HepG2 (cell line): ENCODE results near the gene TCTA. TPM values are rescaled to one million over a fixed set of nuclear protein-coding genes. Genes with fewer than 3 reads are reported as not detected.

Source experiments
- ATAC-seq: fragments of 200-7000 bp; cut with Tn5 transposase; 3 replicates; pipeline ENCODE4 v1.9.1; 2020; ENCODE audit warnings: mild to moderate bottlenecking, moderate library complexity
- BruUV-seq: library from RNA; stranded (reverse); fragments of 400-500 nt; replicated peaks from 2 replicates; lab custom pipeline; 2021; lab: Mats Ljungman, UMichigan
- CTCF ChIA-PET: fragments of 300-600 bp; formaldehyde crosslinking; extraction: SDS; loops from one replicate; lab custom pipeline; 2021; ENCODE audit warnings: low total read pairs, inconsistent platforms, low intra/inter-chr PET ratio; lab: Yijun Ruan, JAX
- POLR2A ChIA-PET: fragments of 350-600 bp; sonication (Branson Sonifier 250); formaldehyde crosslinking; loops from one replicate; lab custom pipeline; 2020; ENCODE audit warnings: antibody characterized with exemption, inconsistent platforms; lab: Yijun Ruan, JAX
- DNase-seq: peaks from one replicate; pipeline ENCODE4 v3.0.0-alpha.2; 2015; ENCODE audit warnings: low spot score
- FAIRE-seq: peaks from 3 replicates; lab custom pipeline; 2011; peaks lifted over from hg19 to GRCh38; lab: Jason Lieb, UNC
- H2AFZ ChIP-seq: one replicate; pipeline ENCODE4 v1.6.1; 2011; ENCODE audit warnings: low read length, inconsistent platforms
- H3K27ac ChIP-seq: fragments of 300-600 bp; 3 replicates; pipeline ENCODE4 v1.8.0; 2011; ENCODE audit warnings: mixed run types, mild to moderate bottlenecking, mixed read lengths, low read length, inconsistent platforms; ENCODE audit not compliant: insufficient read depth; ENCODE audit errors: extremely low read length
- H3K27me3 ChIP-seq, 2 experiments: fragments of 200-600 bp in 1 of 2; 2 replicates in 1 of 2; 3 replicates in 1 of 2; pipeline versions ENCODE4 v1.6.0 to v1.8.0; 2011; ENCODE audit warnings: low read length in 2 of 2, mild to moderate bottlenecking in 2 of 2, moderate library complexity in 2 of 2, inconsistent platforms in 1 of 2; ENCODE audit not compliant: insufficient read depth in 2 of 2, control insufficient read depth in 1 of 2
- H3K36me3 ChIP-seq, 2 experiments: fragments of 200-600 bp in 1 of 2; replicated peaks in 1 of 2; 2 replicates in 1 of 2; 3 replicates in 1 of 2; pipeline versions ENCODE4 v1.5.1 to v1.8.0; 2011; ENCODE audit warnings: low read length in 2 of 2, inconsistent platforms in 1 of 2; ENCODE audit not compliant: insufficient read depth in 2 of 2, control insufficient read depth in 1 of 2
- H3K4me1 ChIP-seq: 2 replicates; pipeline ENCODE4 v1.5.1; 2012; ENCODE audit warnings: low read length, inconsistent platforms; ENCODE audit not compliant: insufficient read depth
- H3K4me2 ChIP-seq: 2 replicates; pipeline ENCODE4 v1.6.0; 2011; ENCODE audit warnings: low read depth, low read length, inconsistent platforms
- H3K4me3 ChIP-seq, 3 experiments: fragments of 200-600 bp in 1 of 3; sonication (generic), shearing (Covaris generic) in 1 of 3; replicated peaks in 1 of 3; 2 replicates each; pipeline ENCODE4 v1.5.1; 2011 to 2016; ENCODE audit warnings: low read length in 3 of 3, inconsistent platforms in 2 of 3, low read depth in 2 of 3, mild to moderate bottlenecking in 2 of 3, control low read depth in 1 of 3, mixed read lengths in 1 of 3; ENCODE audit not compliant: insufficient read depth in 1 of 3
- H3K79me2 ChIP-seq: one replicate; pipeline ENCODE4 v1.6.1; 2011; ENCODE audit warnings: low read length, inconsistent platforms; ENCODE audit not compliant: insufficient read depth
- H3K9ac ChIP-seq: 2 replicates; pipeline ENCODE4 v1.6.0; 2011; ENCODE audit warnings: mild to moderate bottlenecking, low read depth, low read length, inconsistent platforms; ENCODE audit not compliant: insufficient read depth
- H3K9me3 ChIP-seq: 2 replicates; pipeline ENCODE4 v1.5.1; 2012; ENCODE audit warnings: mild to moderate bottlenecking, low read length
- H4K20me1 ChIP-seq: 2 replicates; pipeline ENCODE4 v1.6.0; 2011; ENCODE audit warnings: inconsistent platforms, mild to moderate bottlenecking, low read length, moderate library complexity; ENCODE audit not compliant: insufficient read depth
- ARID5B ChIP-seq: IDR thresholded peaks from 2 replicates; pipeline ENCODE4 v1.4.0; 2020; ENCODE audit warnings: mild to moderate bottlenecking, missing genetic modification reagents
- CC2D1A ChIP-seq: sonication (generic); formaldehyde crosslinking; IDR thresholded peaks from 2 replicates; pipeline ENCODE4 v1.8.1; 2023; ENCODE audit warnings: mild to moderate bottlenecking, missing genetic modification reagents
- FOXO4 ChIP-seq: sonication (generic); formaldehyde crosslinking; conservative IDR thresholded peaks from 2 replicates; pipeline ENCODE4 v1.8.1; 2023; ENCODE audit warnings: missing genetic modification reagents
- KDM2A ChIP-seq: sonication (generic); formaldehyde crosslinking; IDR thresholded peaks from 2 replicates; pipeline ENCODE4 v1.4.0; 2020; ENCODE audit warnings: low read depth, missing genetic modification reagents, borderline replicate concordance
- NBN ChIP-seq: fragments of 450-650 bp; conservative IDR thresholded peaks from 2 replicates; pipeline ENCODE4 v1.6.1; 2017
- TIGD3 ChIP-seq: sonication (generic); formaldehyde crosslinking; IDR thresholded peaks from 2 replicates; pipeline ENCODE4 v1.5.1; 2020; ENCODE audit warnings: mild to moderate bottlenecking, missing genetic modification reagents, borderline replicate concordance
- ZBTB7B ChIP-seq: sonication (generic); formaldehyde crosslinking; IDR thresholded peaks from 2 replicates; pipeline ENCODE4 v1.4.0; 2020; ENCODE audit warnings: missing genetic modification reagents
- ZNF616 ChIP-seq: sonication (generic); formaldehyde crosslinking; IDR thresholded peaks from 2 replicates; pipeline ENCODE4 v1.5.0; 2020; ENCODE audit warnings: low read depth, mild to moderate bottlenecking, missing genetic modification reagents
- ZNF678 ChIP-seq: sonication (generic); formaldehyde crosslinking; IDR thresholded peaks from 2 replicates; pipeline ENCODE4 v1.4.0; 2020; ENCODE audit warnings: mild to moderate bottlenecking, missing genetic modification reagents
- ZNF724P ChIP-seq: sonication (generic); formaldehyde crosslinking; IDR thresholded peaks from 2 replicates; pipeline ENCODE4 v1.8.0; 2022; ENCODE audit warnings: missing genetic modification reagents, borderline replicate concordance
- ZNF770 ChIP-seq: sonication (generic); formaldehyde crosslinking; IDR thresholded peaks from 2 replicates; pipeline ENCODE4 v1.5.0; 2020; ENCODE audit warnings: mild to moderate bottlenecking, missing genetic modification reagents
- WGBS: methylation state at CpG from one replicate; pipeline ENCODE4 v1.1.6; 2017; ENCODE audit warnings: low lambda C conversion rate; 5-methylcytosine and 5-hydroxymethylcytosine counted together
- in situ Hi-C: cut with HindIII; loops from 2 replicates; pipeline ENCODE4 v1.10.0; 2017; ENCODE audit warnings: low pct_unique_long_range_greater_than_20kb; ENCODE audit not compliant: extremely low pct_ligation_motif_present
- intact Hi-C: fragments of 100-400 bp; cut with micrococcal nuclease; formaldehyde crosslinking; loops from one replicate; pipeline ENCODE4 v1.10.0; 2022; ENCODE audit not compliant: unreplicated experiment
- polyA plus RNA-seq, 8 experiments: library from polyadenylated mRNA; depleted of rRNA in 3 of 8; stranded (reverse) in 7 of 8; unstranded in 1 of 8; fragments of >200 nt; fragmentation: Illumina TruSeq in 4 of 8; extraction: Trizol in 4 of 8; gene quantifications; 2 replicates each; pipeline versions ENCODE4 v1.2.1 to v1.2.3, GENCODE V29; 2011 to 2016; ENCODE audit warnings: low read depth in 4 of 8, missing spikeins in 1 of 8, mixed read lengths in 1 of 8; ENCODE audit not compliant: insufficient read depth in 1 of 8
- total RNA-seq, 5 experiments: library from RNA; depleted of rRNA; stranded (reverse); fragments of >200 nt; fragmentation: Illumina TruSeq; extraction: Trizol; gene quantifications; 2 replicates each; pipeline ENCODE4 v1.2.3, GENCODE V29; 2016; ENCODE audit warnings: low read depth in 1 of 5

Gene TCTA
- total and polyA plus RNA-seq, 2 of the 13 experiments (the other 11 are each of a cell fraction or from before 2014, with no cell fraction given) = 8.3 to 13.2 TPM

- FAIRE-seq (no peak), DNase-seq (no peak), ATAC-seq (no peak)
- intact Hi-C loops (no loop called here), in situ Hi-C loops (loop anchor here (25.0 kb wide), 2 partner anchors 88 to 263 kb away; partner anchors contain the start of genes CCDC71, KLHDC8B and USP4)
- 80% methylated on average over 1 of the region's 6 CpGs for WGBS
- BruUV-seq = no TSS peak
- Histone ChIP-seq H3K36me3 (peaks cover 0 to 2% of the 10 kb centered on the region in 2 experiments; a peak in 1 of 5 replicates), H3K4me2 (no peak overlapping the region), H3K4me3 (no peak overlapping the region), H4K20me1 (no peaks in the 10 kb centered on the region), H3K9ac (no peak overlapping the region), H3K79me2 (peaks cover 3% of the 10 kb centered on the region), H2AFZ (no peak overlapping the region), H3K27ac (no peak overlapping the region), H3K27me3 (no peaks in the 10 kb centered on the region; a peak in 2 of 5 replicates), H3K9me3 (no peaks in the 10 kb centered on the region), H3K4me1 (peaks cover 46% of the 10 kb centered on the region)
- TF ChIP-seq ZNF724P (CRISPR knock-in tag) (no peak), KDM2A (no peak), ZNF616 (CRISPR knock-in tag) (no peak), CC2D1A (CRISPR knock-in tag) (no peak), ZNF678 (CRISPR knock-in tag) (no peak), NBN (no peak), FOXO4 (CRISPR knock-in tag) (no peak), ZNF770 (no peak), ZBTB7B (CRISPR knock-in tag) (no peak), ARID5B (no peak), TIGD3 (CRISPR knock-in tag) (no peak)
- POLR2A ChIA-PET = interaction anchor here (1.4 kb wide), 1 partner anchor 85 kb away, joined by 6 read pairs; the partner anchor contains the start of gene USP4
- CTCF ChIA-PET = no interaction called here
Observed at GRCh38 chr3:49424816-49425215, 12.6 kb downstream of the TCTA start.
